ENCODE data around the gene PCSK5.
A peak's percentile ranks its signal among the peaks of the same experiment; 100 is the strongest.

PCSK5 gene

DNA sequence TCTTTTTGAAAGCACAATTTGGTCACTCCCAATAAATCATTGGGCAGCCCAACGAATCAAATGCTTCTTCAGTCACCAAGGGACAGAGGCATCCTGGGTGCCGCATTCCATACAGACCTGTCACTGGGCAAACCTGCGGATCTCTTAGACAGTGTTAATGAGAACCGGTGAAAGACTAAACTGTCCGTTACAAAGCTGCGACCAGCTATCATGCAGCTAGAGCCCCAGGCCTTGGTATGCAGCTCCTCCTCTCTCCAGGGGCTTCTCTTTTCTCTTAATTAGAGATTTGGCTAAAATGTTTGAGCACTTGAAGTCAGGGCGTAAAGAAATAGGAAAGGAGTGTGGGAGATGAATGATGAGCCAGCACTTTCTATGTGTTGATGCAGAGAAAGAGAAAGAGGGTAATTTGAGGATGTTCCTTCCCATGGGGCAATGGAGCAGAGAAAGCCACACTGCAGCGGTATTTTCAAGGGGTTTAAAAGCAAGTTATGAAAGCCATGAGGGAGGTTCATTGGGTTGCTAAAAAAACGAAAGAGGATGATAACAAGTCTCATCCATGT lies 328.5 kb downstream of the PCSK5 start:
- TF ChIP-seq, protein P1, sequence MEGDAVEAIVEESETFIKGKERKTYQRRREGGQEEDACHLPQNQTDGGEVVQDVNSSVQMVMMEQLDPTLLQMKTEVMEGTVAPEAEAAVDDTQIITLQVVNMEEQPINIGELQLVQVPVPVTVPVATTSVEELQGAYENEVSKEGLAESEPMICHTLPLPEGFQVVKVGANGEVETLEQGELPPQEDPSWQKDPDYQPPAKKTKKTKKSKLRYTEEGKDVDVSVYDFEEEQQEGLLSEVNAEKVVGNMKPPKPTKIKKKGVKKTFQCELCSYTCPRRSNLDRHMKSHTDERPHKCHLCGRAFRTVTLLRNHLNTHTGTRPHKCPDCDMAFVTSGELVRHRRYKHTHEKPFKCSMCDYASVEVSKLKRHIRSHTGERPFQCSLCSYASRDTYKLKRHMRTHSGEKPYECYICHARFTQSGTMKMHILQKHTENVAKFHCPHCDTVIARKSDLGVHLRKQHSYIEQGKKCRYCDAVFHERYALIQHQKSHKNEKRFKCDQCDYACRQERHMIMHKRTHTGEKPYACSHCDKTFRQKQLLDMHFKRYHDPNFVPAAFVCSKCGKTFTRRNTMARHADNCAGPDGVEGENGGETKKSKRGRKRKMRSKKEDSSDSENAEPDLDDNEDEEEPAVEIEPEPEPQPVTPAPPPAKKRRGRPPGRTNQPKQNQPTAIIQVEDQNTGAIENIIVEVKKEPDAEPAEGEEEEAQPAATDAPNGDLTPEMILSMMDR (conservative IDR thresholded peaks at IDR 0.05; ENCODE audit: low read depth, low read length), result no peak
- H3K4me3 ChIP-seq (ENCODE audit: low read depth, low read length), result no peak overlapping the region
- peak; percentile 21 for DNase-seq (ENCODE audit: low read depth)

DNA sequence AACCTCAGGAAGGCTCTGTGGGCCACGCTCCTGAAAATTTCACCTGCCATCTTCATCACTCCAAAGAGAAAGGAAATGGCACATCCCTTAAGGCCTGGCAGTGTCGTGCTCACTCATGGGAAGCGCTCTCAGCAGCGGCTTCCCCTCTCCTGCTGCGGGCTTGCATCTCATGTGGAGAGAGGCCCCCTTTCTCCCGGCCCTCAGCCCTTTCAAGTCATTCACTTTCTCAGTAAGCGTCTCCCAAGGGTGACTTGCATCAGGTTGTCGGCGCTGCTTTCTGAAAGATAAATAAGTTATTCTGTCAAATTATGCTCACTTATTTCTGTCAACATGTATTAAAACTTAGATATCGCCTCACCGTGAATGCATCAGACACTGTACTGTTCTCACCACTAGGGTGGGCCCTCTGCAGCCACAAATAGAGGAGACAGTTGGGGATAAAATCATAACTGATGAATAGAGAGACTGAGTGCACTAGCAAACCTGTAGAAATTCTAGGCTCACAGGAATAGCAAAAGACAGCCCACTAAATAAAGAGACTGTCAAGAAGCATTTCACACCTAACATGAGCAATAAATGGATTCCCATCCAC lies 329.2 kb downstream of the PCSK5 start:
- TF ChIP-seq, protein P1 (conservative IDR thresholded peaks at IDR 0.05; ENCODE audit: low read depth, low read length), result peak; percentile 72
- H3K4me3 ChIP-seq (ENCODE audit: low read depth, low read length), result no peak overlapping the region
- DNase-seq (ENCODE audit: low read depth), result peak; percentile 58

DNA sequence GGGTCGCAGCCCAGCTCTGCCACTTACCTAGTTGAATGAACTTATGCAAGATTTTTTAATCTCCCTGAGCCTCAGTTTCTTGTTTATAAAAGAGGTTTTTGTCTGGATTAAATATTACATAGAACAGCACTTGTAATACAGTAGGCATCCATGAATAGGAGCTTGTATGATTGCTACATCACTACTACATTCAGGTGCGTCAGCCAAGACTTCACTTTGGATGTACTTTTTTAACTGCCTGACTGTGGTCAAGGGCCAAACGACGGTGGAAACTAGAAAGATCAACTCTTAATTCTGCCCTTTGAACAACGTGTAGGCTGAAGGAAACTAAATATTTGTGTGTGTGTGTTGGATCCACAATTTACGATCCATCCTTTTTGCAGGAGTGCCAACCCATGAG lies 330.9 kb downstream of the PCSK5 start:
- no peak overlapping the region for H3K4me3 ChIP-seq (ENCODE audit: low read depth, low read length)
- TF ChIP-seq, protein P1 (conservative IDR thresholded peaks at IDR 0.05; ENCODE audit: low read depth, low read length), result no peak
- no peak for DNase-seq (ENCODE audit: low read depth)

DNA sequence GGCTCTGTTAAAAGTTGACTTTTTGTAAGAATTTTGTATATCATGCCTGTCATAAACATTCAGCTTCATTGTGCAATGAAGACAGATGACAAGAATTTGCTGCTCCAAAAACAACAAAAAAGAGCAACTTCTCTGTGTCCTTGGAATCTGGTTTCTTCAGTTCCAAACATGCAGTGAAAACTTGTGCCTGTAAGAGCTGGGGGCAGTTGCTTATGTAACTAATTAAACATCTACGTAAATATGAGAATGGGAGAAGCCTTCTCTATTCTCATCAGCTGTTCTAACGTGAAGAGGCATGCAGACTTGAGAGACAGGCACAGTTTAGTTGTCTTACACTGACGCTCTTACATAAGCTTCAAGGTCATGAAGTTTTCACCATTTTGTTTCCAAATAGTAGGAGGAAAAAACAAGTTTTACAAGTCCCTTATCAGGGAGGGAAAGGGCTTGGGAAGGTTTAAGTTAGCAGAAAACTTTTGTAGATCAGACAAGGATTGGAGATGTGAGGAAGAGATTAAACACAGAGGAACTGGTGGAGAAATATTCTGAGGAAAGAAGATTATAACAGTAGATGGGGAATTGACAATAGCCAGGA lies 333.4 kb downstream of the PCSK5 start:
- peak; percentile 58 for DNase-seq (ENCODE audit: low read depth)
- TF ChIP-seq, protein P1 (conservative IDR thresholded peaks at IDR 0.05; ENCODE audit: low read depth, low read length), result no peak
- no peak overlapping the region for H3K4me3 ChIP-seq (ENCODE audit: low read depth, low read length)

DNA sequence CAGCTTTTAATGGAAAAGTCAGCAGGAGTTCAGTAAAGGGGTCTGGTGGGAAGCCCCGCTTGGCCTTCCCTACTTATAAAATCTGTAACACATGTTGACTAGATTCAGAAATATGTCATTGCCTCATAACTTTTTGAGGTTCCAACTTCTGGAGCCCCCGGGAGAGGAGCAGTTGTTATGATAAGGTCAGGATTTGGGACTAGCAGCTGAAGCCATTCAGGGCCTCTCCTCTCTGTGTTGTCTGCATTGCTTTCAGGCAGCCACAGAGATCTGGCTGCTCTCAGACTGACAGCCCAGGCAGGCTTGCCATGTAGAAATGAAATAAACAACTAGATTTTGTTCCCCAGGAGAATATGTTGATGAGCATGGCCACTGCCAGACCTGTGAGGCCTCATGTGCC lies 336.7 kb downstream of the PCSK5 start:
- DNase-seq (ENCODE audit: low read depth), result no peak
- H3K4me3 ChIP-seq (ENCODE audit: low read depth, low read length), result no peak overlapping the region
- TF ChIP-seq, protein P1 (conservative IDR thresholded peaks at IDR 0.05; ENCODE audit: low read depth, low read length), result no peak

DNA sequence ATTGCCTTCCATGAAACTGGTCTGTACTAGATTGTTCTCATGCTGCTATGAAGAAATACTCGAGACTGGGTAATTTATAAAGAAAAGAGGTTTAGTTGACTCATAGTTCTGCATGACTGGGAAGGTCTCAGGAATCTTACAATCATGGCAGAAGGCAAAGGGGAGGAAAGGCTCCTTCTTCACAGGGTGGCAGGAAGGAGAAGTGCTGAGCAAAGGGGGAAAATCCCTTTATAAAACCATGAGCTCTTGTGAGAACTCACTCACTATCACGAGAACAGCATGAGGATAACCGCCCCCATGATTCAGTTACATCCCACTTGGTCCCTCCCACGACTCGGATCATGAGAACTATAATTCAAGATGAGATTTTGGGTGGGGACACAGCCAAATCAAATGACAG lies 340.5 kb downstream of the PCSK5 start:
- DNase-seq (ENCODE audit: low read depth), result no peak
- TF ChIP-seq, protein P1 (conservative IDR thresholded peaks at IDR 0.05; ENCODE audit: low read depth, low read length), result no peak
- no peak overlapping the region for H3K4me3 ChIP-seq (ENCODE audit: low read depth, low read length)

Measured in choroid plexus epithelial cell (primary cell).